ENCODE data around the gene ATP9A. TPM values are rescaled to one million over a fixed set of nuclear protein-coding genes. Genes with fewer than 3 reads are reported as not detected.
A peak's percentile ranks its signal among the peaks of the same experiment; 100 is the strongest.

The ATP9A gene
- total RNA-seq, 1 experiment from 2014 or later = 31.3 TPM

DNA sequence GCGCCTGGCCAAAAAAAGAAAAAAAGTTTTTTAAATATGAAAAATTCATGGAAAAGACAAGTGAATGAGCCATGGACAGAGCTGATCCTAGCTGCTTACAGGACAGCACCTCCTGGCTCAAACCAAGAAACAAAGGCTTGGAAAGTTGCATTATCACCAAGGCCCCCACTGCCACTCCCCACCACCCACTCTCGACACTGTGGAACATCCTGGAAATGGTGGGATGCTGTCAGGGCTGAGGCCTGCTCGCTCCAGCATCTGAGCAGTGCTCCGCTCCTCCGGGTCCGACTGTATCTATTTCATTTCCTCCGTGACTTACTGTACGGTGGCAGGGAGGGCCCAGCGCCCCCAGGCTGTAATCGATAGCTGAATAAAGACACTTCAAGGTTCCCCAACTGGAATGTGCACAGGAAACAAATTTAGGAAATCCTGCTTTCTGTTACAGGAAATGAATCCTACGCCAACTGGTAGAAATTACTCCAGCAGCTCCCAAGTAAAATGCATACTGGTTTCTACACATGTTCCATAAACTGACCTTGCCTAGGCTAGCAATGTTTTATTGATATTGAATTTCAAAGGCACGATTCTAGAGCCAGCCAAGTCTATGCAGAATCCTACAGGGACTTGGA, 116.2 kb downstream of the ATP9A start:
- peaks cover 15% of the 10 kb centered on the region; the same call in 1 of the 2 replicates for H3K4me1 ChIP-seq (ENCODE audit: insufficient read depth, low read length)
- ChIA-PET POLR2A (ENCODE audit: unreplicated experiment) (no interaction called here), CTCF (interaction anchor here (0.6 kb wide), 1 partner anchor 297 kb away, joined by 3 read pairs; no protein-coding TSS in a partner anchor)
- H3K4me2 ChIP-seq (ENCODE audit: low read length) = no peak overlapping the region
- no peak overlapping the region for H3K27ac ChIP-seq (ENCODE audit: low read length)
- no peak for ATAC-seq
- H3K27me3 ChIP-seq (ENCODE audit: low read length) = no peaks in the 10 kb centered on the region
- TF ChIP-seq EZH2 (IDR thresholded peaks at IDR 0.05; ENCODE audit: low read length, unreplicated experiment) (no peak), EZH2phosphoT487 (IDR thresholded peaks at IDR 0.05; ENCODE audit: borderline replicate concordance, low read length) (no peak)
- TF ChIP-seq, protein P1, sequence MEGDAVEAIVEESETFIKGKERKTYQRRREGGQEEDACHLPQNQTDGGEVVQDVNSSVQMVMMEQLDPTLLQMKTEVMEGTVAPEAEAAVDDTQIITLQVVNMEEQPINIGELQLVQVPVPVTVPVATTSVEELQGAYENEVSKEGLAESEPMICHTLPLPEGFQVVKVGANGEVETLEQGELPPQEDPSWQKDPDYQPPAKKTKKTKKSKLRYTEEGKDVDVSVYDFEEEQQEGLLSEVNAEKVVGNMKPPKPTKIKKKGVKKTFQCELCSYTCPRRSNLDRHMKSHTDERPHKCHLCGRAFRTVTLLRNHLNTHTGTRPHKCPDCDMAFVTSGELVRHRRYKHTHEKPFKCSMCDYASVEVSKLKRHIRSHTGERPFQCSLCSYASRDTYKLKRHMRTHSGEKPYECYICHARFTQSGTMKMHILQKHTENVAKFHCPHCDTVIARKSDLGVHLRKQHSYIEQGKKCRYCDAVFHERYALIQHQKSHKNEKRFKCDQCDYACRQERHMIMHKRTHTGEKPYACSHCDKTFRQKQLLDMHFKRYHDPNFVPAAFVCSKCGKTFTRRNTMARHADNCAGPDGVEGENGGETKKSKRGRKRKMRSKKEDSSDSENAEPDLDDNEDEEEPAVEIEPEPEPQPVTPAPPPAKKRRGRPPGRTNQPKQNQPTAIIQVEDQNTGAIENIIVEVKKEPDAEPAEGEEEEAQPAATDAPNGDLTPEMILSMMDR (conservative IDR thresholded peaks at IDR 0.05; ENCODE audit: low read depth, low read length) = no peak
- intact Hi-C loops (cut with micrococcal nuclease) = no loop called here
- H3K79me2 ChIP-seq (ENCODE audit: low read length) = no peaks in the 10 kb centered on the region
- H3K9me2 ChIP-seq (replicated peaks; ENCODE audit: low read length) = no peaks in the 10 kb centered on the region
- BruUV-seq (replicated peaks) = no TSS peak
- H2AFZ ChIP-seq (ENCODE audit: low read length) = no peak overlapping the region
- H3K9ac ChIP-seq (ENCODE audit: low read length) = no peak overlapping the region
- peaks cover 3% of the 10 kb centered on the region; the same call in 1 of the 2 replicates for H3K36me3 ChIP-seq (ENCODE audit: low read depth, low read length)
- no peaks in the 10 kb centered on the region for H3F3A ChIP-seq (ENCODE audit: low read length, unreplicated experiment)
- no peaks in the 10 kb centered on the region for H3K9me3 ChIP-seq (ENCODE audit: low read length)
- no peaks in the 10 kb centered on the region for H4K20me1 ChIP-seq (ENCODE audit: low read length)
- no peak overlapping the region for H3K4me3 ChIP-seq (ENCODE audit: low read length)
- no peak for DNase-seq

DNA sequence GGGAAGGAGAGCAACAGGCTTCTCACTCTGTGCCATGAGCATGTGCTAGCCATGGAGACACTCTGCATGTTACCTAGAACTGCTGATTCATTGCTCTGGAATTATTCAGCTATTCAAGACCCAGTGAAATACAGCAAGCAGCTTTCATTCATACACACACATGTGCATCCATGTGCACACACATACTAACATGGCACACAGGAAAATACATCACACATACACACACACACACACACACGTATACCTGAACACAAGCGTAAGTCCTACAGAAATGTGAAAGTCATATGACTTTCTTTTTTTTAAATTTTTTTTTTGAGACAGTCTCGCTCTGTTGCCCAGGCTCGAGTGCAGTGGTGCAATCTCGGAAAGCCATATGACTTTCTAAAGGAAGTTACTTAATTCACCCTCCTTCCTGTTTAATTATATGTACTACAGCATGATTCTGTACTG, 117.5 kb downstream of the ATP9A start:
- CTCF ChIA-PET = interaction anchor here (0.6 kb wide), 1 partner anchor 197 kb away, joined by 10 read pairs; no protein-coding TSS in a partner anchor
- intact Hi-C loops (cut with micrococcal nuclease) = no loop called here
- Histone ChIP-seq H2AFZ (ENCODE audit: low read length) (no peak overlapping the region), H3K9me2 (replicated peaks; ENCODE audit: low read length) (no peaks in the 10 kb centered on the region), H3F3A (ENCODE audit: low read length, unreplicated experiment) (no peaks in the 10 kb centered on the region), H4K20me1 (ENCODE audit: low read length) (no peaks in the 10 kb centered on the region), H3K27me3 (ENCODE audit: low read length) (no peaks in the 10 kb centered on the region), H3K27ac (ENCODE audit: low read length) (no peak overlapping the region), H3K4me3 (ENCODE audit: low read length) (no peak overlapping the region), H3K4me2 (ENCODE audit: low read length) (no peak overlapping the region), H3K9me3 (ENCODE audit: low read length) (no peaks in the 10 kb centered on the region), H3K79me2 (ENCODE audit: low read length) (no peaks in the 10 kb centered on the region), H3K36me3 (ENCODE audit: low read depth, low read length) (peaks cover 3% of the 10 kb centered on the region; the same call in 1 of the 2 replicates), H3K4me1 (ENCODE audit: insufficient read depth, low read length) (peaks cover 15% of the 10 kb centered on the region; the same call in 1 of the 2 replicates), H3K9ac (ENCODE audit: low read length) (no peak overlapping the region)
- POLR2A ChIA-PET (ENCODE audit: unreplicated experiment) = no interaction called here
- ATAC-seq = peak; percentile 60
- no peak for TF ChIP-seq EZH2phosphoT487 (IDR thresholded peaks at IDR 0.05; ENCODE audit: borderline replicate concordance, low read length)
- no peak for TF ChIP-seq EZH2 (IDR thresholded peaks at IDR 0.05; ENCODE audit: low read length, unreplicated experiment)
- TF ChIP-seq, protein P1 (conservative IDR thresholded peaks at IDR 0.05; ENCODE audit: low read depth, low read length) = no peak
- DNase-seq = peak; percentile 73
- BruUV-seq (replicated peaks) = no TSS peak

DNA sequence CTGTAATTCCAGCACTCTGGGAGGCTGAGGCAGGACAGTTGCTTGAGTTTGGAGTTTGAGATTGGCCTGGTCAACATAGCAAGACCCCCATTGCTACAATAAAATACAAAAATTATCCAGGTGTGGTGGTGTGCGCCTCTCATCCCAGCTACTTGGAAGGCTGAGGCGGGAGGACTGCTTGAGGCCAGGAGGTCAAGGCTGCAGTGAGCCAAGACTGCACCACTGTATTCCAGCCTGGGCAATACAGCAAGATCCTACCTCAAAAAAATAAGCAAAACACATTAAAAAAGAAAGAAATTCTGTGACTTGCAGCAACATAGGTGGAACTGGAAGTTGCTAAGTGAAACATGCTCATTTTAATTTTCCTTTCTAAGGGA, 119.6 kb downstream of the ATP9A start:
- no peaks in the 10 kb centered on the region for H3F3A ChIP-seq (ENCODE audit: low read length, unreplicated experiment)
- H3K9me3 ChIP-seq (ENCODE audit: low read length) = no peaks in the 10 kb centered on the region
- H3K79me2 ChIP-seq (ENCODE audit: low read length) = no peaks in the 10 kb centered on the region
- no peak overlapping the region for H2AFZ ChIP-seq (ENCODE audit: low read length)
- H4K20me1 ChIP-seq (ENCODE audit: low read length) = no peaks in the 10 kb centered on the region
- ChIA-PET CTCF (interaction anchor here (0.6 kb wide), 1 partner anchor 52 kb away, joined by 3 read pairs; no protein-coding TSS in a partner anchor), POLR2A (ENCODE audit: unreplicated experiment) (no interaction called here)
- H3K4me2 ChIP-seq (ENCODE audit: low read length) = no peak overlapping the region
- no peaks in the 10 kb centered on the region for H3K27me3 ChIP-seq (ENCODE audit: low read length)
- BruUV-seq (replicated peaks) = no TSS peak
- TF ChIP-seq EZH2phosphoT487 (IDR thresholded peaks at IDR 0.05; ENCODE audit: borderline replicate concordance, low read length) = no peak
- TF ChIP-seq EZH2 (IDR thresholded peaks at IDR 0.05; ENCODE audit: low read length, unreplicated experiment) = no peak
- TF ChIP-seq, protein P1 (conservative IDR thresholded peaks at IDR 0.05; ENCODE audit: low read depth, low read length) = no peak
- H3K4me1 ChIP-seq (ENCODE audit: insufficient read depth, low read length) = peaks cover 15% of the 10 kb centered on the region; the same call in 1 of the 2 replicates
- DNase-seq (no peak), ATAC-seq (no peak)
- no peak overlapping the region for H3K4me3 ChIP-seq (ENCODE audit: low read length)
- H3K36me3 ChIP-seq (ENCODE audit: low read depth, low read length) = peaks cover 3% of the 10 kb centered on the region; the same call in 1 of the 2 replicates
- no peaks in the 10 kb centered on the region for H3K9me2 ChIP-seq (replicated peaks; ENCODE audit: low read length)
- H3K9ac ChIP-seq (ENCODE audit: low read length) = no peak overlapping the region
- H3K27ac ChIP-seq (ENCODE audit: low read length) = no peak overlapping the region
- intact Hi-C loops (cut with micrococcal nuclease) = no loop called here

Data from PC-3 (cell line).